OCI-M1 (cell line): ENCODE data around the gene ETFB.
"Not testable (repeated sequence)": the region's sequence is repeated elsewhere in the genome, so short reads cannot be mapped to it uniquely, and the experiment has no call there.

ENCODE experiments used
- DNase-seq: peaks from one replicate; lab custom pipeline; 2025; lab: John Stamatoyannopoulos, UW

ETFB gene

GRCh38 chr19:51365965-51366388 lies at the start of gene ETFB:
Gene ETFB, minus strand, starts transcription at chr19:51366388. Its CDS starts 62 bp downstream, at chr19:51366326.
- DNase-seq = no peak

- no peak for DNase-seq
Measured at GRCh38 chr19:51415187-51415586, 49.0 kb upstream of the ETFB start.

DNA sequence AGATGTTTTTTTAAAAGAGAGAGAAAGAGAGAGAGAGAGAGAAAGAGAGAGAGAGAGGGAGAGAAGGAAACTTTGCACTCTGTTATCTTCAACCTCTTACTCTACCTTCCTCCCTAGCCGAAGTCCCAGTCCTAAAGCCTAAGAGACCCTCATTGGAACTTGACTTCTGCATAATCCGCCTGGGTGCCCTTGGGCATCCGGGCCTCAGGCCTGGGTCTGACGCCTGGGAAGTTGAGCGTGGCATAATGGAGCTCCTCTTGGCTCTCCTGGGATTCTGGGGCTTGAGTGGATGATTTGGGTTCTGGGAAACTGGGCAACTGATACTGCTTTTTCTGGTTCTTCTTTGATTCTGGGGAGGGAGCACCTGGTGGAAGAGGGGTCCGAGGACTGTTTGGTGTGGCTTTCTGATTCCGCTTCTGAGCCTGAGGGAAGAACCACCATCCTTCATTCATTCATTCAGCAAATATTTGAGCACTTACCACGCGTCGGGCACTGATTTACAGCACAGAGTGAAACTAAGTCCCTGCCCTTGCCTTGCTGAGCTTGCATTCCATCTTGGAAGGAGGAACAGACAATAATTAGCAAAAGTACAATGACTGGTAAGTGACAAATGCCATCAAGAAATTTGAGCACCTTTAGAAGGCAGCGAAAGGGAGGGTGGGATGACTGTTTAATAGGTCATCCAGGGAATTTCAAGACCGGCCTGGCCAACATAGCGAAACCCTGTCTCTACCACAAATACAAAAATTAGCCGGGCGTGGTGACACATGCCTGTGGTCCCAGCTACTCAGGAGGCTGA lies 45.0 kb upstream of the ETFB start:
- no peak for DNase-seq

GRCh38 chr19:51407511-51408131 lies 41.4 kb upstream of the ETFB start:
- DNase-seq = peak; percentile 83

DNA sequence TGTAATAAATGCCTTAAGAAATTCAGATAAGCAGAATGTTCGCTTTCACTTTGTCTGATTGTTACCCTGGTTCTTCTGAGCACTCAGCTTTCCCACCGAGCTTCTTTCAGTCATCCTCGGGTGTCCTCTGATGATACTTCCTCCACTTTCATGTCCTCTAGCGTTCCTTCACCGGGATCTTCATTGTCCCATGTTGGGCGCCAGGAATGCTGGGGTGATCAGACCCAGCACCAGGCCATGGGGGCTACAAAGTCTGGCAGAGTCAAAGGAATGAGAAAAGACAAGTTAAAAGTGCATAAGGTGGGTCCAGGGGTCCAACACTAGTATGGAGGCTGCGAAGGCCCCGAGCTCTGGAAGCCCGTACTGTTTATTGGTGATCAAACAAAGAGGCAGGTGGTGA lies 35.9 kb upstream of the ETFB start:
- DNase-seq = no peak

- DNase-seq = not testable (repeated sequence)
Measured at GRCh38 chr19:51399936-51400335, 33.7 kb upstream of the ETFB start.

DNA sequence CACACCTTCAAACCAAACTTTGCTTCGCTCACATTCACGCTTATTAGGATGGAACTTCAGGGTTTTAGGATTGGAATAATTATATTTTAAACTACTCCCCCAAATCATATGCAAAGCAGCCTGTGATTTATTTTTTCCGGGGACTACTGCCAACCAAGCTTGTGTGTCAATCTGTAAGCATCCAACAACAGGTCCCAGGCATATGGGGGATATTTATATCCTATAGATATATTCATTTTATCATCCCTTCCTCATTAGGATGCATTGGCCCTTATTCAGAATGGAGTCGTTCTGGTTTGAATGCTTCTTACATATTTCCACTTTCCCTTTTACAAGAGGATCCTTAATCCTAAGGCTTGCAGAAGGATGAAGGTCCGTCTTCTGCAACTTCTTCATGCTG lies 33.0 kb upstream of the ETFB start:
- DNase-seq = no peak

DNA sequence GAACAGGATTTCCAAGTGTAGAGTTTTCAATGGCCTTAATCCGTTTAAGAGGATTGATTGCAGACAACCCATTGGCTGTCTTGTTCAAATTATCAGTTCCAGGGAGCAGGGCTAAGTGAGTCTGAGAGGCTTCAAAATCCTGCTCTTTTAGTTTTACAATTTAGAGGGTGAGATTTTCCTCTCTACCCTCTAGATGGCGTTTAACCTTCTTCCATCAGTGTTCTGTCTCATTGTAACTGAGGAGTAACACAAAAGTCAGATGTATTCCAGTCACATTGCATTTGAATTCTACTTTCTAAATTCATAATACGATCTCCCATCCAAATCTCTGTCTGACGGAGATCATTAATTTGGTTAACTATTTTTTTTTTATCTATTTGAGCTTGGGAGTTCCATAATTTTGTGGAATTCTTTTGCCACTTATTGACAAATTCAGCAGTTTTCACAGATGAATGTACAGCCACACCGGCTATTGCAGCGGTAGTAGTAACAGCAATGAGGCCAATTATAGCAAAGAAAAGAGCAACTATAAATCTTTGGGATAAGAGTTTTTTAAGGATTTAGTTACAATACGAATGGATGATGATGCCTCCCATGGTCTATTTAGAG lies 32.0 kb upstream of the ETFB start:
- DNase-seq = peak; percentile 74

DNA sequence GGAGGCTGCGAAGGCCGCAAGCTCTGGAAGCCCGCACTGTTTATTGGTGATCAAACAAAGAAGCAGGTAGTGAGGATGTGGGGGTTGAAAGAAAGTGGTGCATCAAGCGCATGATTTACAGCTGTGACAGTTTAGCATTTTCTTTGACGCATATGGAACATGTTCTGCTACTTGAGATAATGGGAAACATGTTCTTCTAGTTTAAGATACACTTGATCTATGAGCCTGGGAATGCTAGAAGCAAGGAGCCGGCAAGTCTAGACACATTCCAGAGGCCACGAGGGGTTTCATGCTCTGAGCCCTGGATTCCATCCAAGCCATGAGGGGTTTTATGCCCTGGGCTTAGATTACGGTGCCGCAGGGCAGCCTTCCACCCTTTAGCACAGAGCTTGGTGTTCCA lies 31.3 kb upstream of the ETFB start:
- not testable (repeated sequence) for DNase-seq

GRCh38 chr19:51396175-51396574 lies 30.0 kb upstream of the ETFB start:
- no peak for DNase-seq

DNA sequence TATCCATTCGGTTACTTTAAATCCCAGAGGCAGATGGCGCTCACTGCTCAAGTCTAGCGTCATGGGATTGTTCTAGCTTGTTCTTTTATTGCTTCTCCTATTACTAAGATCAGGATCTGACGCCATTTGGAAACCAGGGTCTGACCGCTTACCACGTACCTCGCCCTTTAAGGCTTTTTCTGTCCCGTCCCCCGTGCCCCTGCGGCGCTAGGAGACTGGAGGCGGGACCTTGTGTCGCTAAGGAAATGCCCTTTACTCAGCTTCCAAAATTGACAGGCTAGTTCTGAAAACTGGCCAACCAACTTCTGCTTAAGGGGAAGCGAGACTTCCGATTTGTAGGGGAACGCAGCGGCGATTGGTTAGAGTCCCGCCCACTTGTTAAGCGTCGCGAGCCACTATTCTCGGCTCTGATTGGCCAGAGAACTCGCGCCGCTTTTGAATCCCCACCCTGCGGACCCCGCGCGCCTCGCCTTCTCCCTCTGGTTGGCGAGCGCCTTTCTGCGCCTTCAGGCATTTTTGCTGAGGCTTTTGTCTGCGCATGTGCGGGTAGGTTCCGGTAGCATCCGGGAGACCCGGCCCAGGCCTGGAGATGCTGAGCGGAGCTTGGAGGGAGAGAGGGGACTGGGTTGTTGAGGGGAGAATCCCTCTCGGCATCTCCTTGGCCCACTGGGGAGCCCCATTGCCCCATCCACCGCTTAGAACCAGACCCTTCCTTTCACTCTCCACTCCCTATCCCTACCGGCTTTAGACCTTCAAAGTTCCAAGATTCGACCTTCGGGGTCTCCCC lies 28.1 kb upstream of the ETFB start:
- peak; percentile 100 for DNase-seq

DNA sequence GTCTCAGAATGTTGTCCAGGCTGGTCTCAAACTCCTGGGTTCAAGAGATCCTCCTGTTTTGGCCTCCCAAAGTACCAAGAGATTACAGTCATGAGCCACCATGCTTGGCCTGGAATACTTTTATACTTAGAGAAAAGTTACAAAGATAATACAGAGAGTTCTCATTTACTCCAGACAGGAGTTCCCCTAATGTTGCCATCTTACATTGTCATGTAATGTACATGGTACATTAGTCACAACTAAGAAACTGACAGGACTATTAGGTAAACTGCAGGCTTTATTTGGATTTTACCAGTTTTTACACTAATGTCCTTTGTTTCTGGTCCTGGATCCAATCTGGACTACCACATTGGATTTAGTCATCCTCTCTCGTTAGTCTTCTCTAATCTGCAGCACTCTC lies 26.5 kb upstream of the ETFB start:
- no peak for DNase-seq

DNA sequence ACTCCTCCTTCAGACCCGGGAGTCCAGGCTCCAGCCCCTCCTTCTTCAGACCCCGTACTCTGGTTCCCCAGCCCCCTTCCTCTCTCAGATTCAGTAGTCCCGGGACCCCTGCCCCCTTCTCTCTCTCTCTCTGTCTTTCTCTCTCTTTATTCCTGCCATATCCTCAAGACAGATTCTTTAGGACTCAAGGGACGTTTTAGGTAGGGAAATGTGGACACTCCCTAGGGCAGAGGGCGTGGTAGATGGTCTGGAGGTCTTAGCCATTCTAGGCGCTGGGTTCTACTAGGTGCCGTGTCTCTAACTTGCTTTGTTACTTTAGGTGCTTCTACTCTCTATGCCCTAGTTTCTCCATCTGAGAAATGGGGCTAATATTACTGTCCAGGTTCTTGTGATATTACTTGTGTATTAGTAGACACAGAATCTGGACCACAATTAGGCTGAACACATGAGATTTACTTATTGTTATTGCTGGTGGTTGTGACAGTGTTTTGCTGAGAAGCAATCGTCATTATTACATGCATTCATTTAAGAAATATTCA lies 25.0 kb upstream of the ETFB start:
- DNase-seq = no peak

GRCh38 chr19:51389143-51389542 lies 23.0 kb upstream of the ETFB start:
- no peak for DNase-seq

DNA sequence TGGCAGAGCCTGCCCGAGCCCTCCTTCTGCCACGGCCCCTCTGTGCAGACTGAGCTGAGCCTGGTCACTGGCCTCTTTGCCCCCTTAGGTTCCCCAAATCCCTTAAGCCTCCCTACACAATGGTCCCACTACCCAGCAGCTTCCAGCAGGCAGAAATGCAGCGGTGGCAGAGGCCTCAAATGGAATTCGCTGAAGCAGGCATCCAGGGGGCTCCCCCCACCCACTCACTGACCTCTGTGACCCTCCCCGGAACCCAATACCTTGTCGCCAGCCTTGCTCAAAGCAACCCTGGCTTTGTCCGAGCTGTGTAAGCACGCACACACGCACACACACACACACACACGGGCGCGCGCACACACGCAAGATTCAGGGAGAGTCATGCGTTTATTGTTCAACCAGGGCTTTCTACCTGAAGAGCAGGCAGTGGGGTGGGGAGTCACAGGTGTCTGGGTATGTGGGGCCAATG lies 21.8 kb upstream of the ETFB start, which contains the start of gene LIM2:
LIM2 (minus strand) TSS at position 51 of the 466 bp plus-strand sequence. CDS start 531 bp downstream, outside the sequence.
- DNase-seq = no peak

DNA sequence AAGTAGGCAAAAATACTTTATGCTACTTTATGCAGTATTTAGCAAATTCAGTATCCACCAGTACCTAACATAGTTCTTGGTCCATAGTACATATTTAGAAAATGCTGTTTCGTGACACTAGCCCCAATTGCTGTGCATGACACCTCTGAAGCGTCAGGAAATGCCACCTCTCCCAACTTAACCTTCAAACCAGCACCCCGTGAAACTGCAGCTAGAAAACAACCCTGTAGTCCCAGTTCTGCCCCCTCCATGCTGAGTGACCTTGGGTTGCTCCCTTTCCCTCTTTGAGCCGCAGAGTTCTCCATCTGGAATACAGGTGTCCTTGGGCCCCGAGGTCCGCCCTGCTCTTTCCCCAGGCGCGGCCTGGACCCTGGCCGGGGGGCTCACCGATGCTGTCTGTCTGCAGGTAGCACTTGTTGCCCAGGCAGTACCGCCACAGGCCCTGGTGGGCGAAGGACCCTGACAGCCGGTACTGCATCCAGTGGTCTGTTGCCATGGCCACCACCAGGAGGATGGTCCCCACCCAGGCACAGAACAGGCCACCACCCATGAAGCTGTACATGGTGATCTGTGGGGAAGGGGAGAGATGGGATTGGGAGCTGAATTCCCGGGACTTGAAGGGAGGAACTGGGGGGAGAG lies 20.8 kb upstream of the ETFB start:
- DNase-seq = no peak

GRCh38 chr19:51382004-51382403 lies 15.8 kb upstream of the ETFB start:
- DNase-seq = no peak

GRCh38 chr19:51380379-51380778 lies 14.2 kb upstream of the ETFB start:
- DNase-seq = no peak

DNA sequence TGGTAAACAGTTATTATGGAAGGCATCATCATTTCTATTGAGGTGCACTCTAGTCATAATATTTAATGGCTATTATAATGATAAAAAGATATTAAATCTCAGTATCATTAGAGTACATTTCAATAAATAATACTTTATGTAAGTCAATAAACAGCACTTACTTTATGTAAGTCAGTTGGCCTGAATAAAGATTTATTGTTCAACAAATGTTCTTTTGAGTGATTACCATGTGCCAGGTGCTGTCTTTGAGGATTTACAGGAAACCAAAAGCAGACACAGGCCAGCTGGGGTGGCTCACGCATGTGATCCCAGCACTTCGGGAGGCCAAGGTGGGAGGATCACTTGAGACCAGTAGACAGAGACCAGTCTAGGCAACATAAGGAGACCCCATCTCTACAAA lies 11.2 kb upstream of the ETFB start:
- no peak for DNase-seq

GRCh38 chr19:51375504-51376221 lies 9.5 kb upstream of the ETFB start:
- DNase-seq = no peak
